Aorta (tissue), 5 donors: Measurements from ENCODE around the gene KRTAP9-4. TPM values are rescaled to one million over a fixed set of nuclear protein-coding genes. Genes with fewer than 3 reads are reported as not detected.

ENCODE experiments used
- ATAC-seq: fragments of 200-7000 bp; cut with Tn5 transposase; one replicate; pipeline ENCODE4 v1.9.1; 2022; ENCODE audit warnings: moderate library complexity; ENCODE audit not compliant: low FRiP score
- DNase-seq, 2 donors: peaks; one replicate each; pipeline ENCODE4 v3.0.0-alpha.2; 2020
- H3K27ac ChIP-seq, 2 donors: one replicate each; pipeline ENCODE4 v1.5.1; 2013; ENCODE audit warnings: low read length in 2 of 2, mild to moderate bottlenecking in 2 of 2, moderate library complexity in 2 of 2, control low read depth in 1 of 2, inconsistent platforms in 1 of 2, low read depth in 1 of 2
- H3K27me3 ChIP-seq, 2 donors: one replicate each; pipeline ENCODE4 v1.6.1; 2013; ENCODE audit warnings: control low read depth in 1 of 2, low read length in 1 of 2, mild to moderate bottlenecking in 1 of 2, moderate library complexity in 1 of 2; ENCODE audit not compliant: insufficient read depth in 2 of 2, control insufficient read depth in 1 of 2
- H3K36me3 ChIP-seq, 2 donors: one replicate each; pipeline ENCODE4 v1.6.1; 2013; ENCODE audit warnings: control low read depth in 1 of 2, low read length in 1 of 2, mild to moderate bottlenecking in 1 of 2; ENCODE audit not compliant: insufficient read depth in 2 of 2, control insufficient read depth in 1 of 2
- H3K4me1 ChIP-seq, 2 donors: one replicate each; pipeline ENCODE4 v1.6.1; 2013; ENCODE audit warnings: low read length in 2 of 2, control low read depth in 1 of 2, mild to moderate bottlenecking in 1 of 2, moderate library complexity in 1 of 2; ENCODE audit not compliant: insufficient read depth in 2 of 2, control insufficient read depth in 1 of 2
- H3K4me3 ChIP-seq, 2 donors: one replicate each; pipeline ENCODE4 v1.5.1; 2013; ENCODE audit warnings: low read length in 2 of 2, control low read depth in 1 of 2, mild to moderate bottlenecking in 1 of 2
- H3K9me3 ChIP-seq: one replicate; pipeline ENCODE4 v1.6.1; 2013; ENCODE audit warnings: mild to moderate bottlenecking, low read length; ENCODE audit not compliant: control insufficient read depth
- WGBS, 2 donors: extraction: QIAGEN DNeasy Blood & Tissue Kit; methylation state at CpG; one replicate each; pipeline ENCODE4 v1.1.7; 2013; 5-methylcytosine and 5-hydroxymethylcytosine counted together
- intact Hi-C, 2 donors: fragments of 100-400 bp; cut with DNase I; formaldehyde crosslinking; loops; one replicate each; pipeline versions ENCODE4 v1.14.2 to v1.15.0; 2022
- polyA plus RNA-seq, 2 donors: library from polyadenylated mRNA; stranded (reverse); fragments of 200-250 nt; gene quantifications; one replicate each; pipeline ENCODE4 v1.2.3, GENCODE V29; 2013
- total RNA-seq, 2 donors: library from RNA; stranded (reverse); fragmentation: NEBNext Ultra II Directional; extraction: Animal tissue kit (Norgen Biotek cat#: 25700); gene quantifications; one replicate each; pipeline ENCODE4 v1.2.1, GENCODE V29; 2021
- donor health status: healthy with polysubstance abuse.
- donor health status: Bipolar disorder and iron deficiency.
- donor health status: DM: no; HTN: no; CAD: no.
- donor health status: DM: no; HTN: no; CAD: no.
- donor health status: DM: yes; HTN: yes; CAD: no.

KRTAP9-4 gene
- total and polyA plus RNA-seq, 4 donors, result 0.75 TPM; not detected in 3

DNA sequence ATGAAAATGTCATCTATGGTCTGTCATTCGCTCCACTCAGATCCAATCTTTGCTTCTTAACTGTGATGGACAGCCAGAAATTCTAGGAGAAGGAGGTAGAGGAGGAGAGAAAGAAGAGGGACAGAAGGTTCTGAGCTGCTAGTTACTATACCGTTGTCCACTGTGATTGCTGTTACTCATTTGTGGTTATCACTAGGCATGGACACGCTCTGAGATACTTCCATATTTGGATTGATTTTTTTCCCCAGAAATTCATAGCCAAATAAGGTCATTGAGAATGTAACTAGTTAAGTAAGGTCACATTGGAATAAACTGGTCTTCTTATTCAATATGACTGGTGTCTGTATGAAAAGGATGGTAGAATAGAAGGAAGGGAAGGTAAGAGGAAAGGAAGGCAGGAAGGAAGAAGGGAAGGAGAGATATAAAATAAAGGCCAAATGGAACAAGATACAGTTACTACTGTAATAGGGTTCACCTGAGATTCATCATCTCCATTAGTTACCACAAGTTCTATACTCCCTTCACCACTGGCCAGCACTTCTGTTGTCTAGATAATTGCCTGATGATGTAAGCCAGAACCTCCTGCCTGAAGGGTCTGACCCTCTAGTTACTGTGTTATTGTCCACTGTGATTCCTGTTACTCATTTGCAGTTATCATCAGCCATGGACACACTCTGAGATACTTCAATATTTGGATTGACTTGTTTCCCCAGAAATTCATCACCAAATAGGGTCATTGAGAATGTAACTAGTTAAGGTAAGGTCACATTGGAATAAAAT, 28.9 kb downstream of the KRTAP9-4 start:
- intact Hi-C loops, result no loop called here
- ATAC-seq (no peak), DNase-seq (no peak)
- H3K9me3 ChIP-seq, result no peaks in the 10 kb centered on the region
- WGBS, 2 donors, result 78 to 79% methylated on average over 3 of the region's 3 CpGs
- H3K4me3 ChIP-seq, result no peak overlapping the region
- H3K4me1 ChIP-seq, result no peaks in the 10 kb centered on the region
- no peak overlapping the region for H3K27ac ChIP-seq
- no peaks in the 10 kb centered on the region for H3K27me3 ChIP-seq
- H3K36me3 ChIP-seq, result no peaks in the 10 kb centered on the region

GRCh38 chr17:41284043-41284442, 34.6 kb downstream of the KRTAP9-4 start:
- ATAC-seq (no peak), DNase-seq (no peak)
- intact Hi-C loops, result no loop called here
- H3K27ac ChIP-seq, result no peak overlapping the region
- no peak overlapping the region for H3K4me3 ChIP-seq
- H3K36me3 ChIP-seq, result no peaks in the 10 kb centered on the region
- no peaks in the 10 kb centered on the region for H3K27me3 ChIP-seq
- no peaks in the 10 kb centered on the region for H3K4me1 ChIP-seq
- H3K9me3 ChIP-seq, result no peaks in the 10 kb centered on the region
- 33 to 38% methylated on average over 3 of the region's 3 CpGs for WGBS, 2 donors

- ATAC-seq, result no peak
- DNase-seq, result no peak
- no peaks in the 10 kb centered on the region for H3K27me3 ChIP-seq
- no peaks in the 10 kb centered on the region for H3K9me3 ChIP-seq
- intact Hi-C loops, result no loop called here
- WGBS, 2 donors, result 38 to 40% methylated on average over 2 of the region's 2 CpGs
- H3K27ac ChIP-seq, result no peak overlapping the region
- no peak overlapping the region for H3K4me3 ChIP-seq
- no peaks in the 10 kb centered on the region for H3K36me3 ChIP-seq
- no peaks in the 10 kb centered on the region for H3K4me1 ChIP-seq
Measured at GRCh38 chr17:41284546-41284945, 35.1 kb downstream of the KRTAP9-4 start.

- no peak for DNase-seq
- no peak for ATAC-seq
- Histone ChIP-seq H3K9me3 (no peaks in the 10 kb centered on the region), H3K27me3 (no peaks in the 10 kb centered on the region), H3K27ac (no peak overlapping the region), H3K36me3 (no peaks in the 10 kb centered on the region), H3K4me1 (no peaks in the 10 kb centered on the region), H3K4me3 (no peak overlapping the region)
- 80 to 88% methylated on average over 3 of the region's 3 CpGs for WGBS, 2 donors
- intact Hi-C loops, result no loop called here
Measured at GRCh38 chr17:41287050-41287449, 37.6 kb downstream of the KRTAP9-4 start.

DNA sequence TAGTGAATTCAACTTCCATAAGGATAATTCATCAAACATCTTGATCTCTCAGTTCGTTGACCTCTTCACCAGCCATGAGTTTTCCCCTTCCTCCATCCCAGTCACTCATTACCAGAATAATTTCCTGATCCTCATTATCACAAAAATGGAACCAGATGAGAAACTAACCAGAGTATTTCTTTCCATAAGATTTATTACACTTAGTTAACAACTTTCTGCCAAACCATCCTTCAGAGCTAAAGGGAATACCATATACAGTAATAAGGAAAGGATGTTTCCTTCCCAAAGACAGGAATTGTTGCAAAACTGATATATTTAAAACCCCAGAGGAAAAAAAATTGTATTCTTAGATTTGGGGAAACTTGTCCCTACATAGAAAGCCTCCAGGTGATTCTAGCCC, 44.5 kb downstream of the KRTAP9-4 start:
- H3K9me3 ChIP-seq, result no peaks in the 10 kb centered on the region

DNA sequence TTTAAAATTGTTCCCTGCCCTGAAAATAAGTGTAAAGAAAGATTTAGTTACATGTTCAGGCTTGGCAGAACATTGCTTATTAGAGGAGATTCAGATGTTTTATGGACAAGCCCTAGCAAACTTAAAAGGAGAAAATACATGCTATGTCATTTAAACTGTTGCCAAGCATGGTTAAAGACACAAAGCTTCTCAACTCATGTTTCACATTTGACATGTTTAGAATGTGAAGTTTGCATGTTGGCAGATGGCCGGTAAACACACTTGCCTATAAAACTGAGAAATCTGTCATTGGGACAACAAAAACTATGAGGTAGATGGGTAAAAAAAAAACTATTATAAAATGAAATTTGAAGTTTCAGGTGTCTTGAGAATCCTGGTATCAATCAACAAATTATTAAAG, 47.4 kb downstream of the KRTAP9-4 start:
- ATAC-seq, result no peak
- Histone ChIP-seq H3K4me3 (no peak overlapping the region), H3K27ac (no peak overlapping the region), H3K9me3 (no peaks in the 10 kb centered on the region), H3K27me3 (no peaks in the 10 kb centered on the region), H3K4me1 (no peaks in the 10 kb centered on the region), H3K36me3 (no peaks in the 10 kb centered on the region)
- 65 to 76% methylated on average over 1 of the region's 1 CpG for WGBS, 2 donors
- intact Hi-C loops, result no loop called here
- DNase-seq, result no peak

More for the DNA sequence above, 44.5 kb downstream of the KRTAP9-4 start:
- DNase-seq (no peak), ATAC-seq (no peak)
- Histone ChIP-seq H3K36me3 (no peaks in the 10 kb centered on the region), H3K27me3 (no peaks in the 10 kb centered on the region), H3K27ac (no peak overlapping the region), H3K4me3 (no peak overlapping the region), H3K4me1 (no peaks in the 10 kb centered on the region)
- intact Hi-C loops, result no loop called here
- 58 to 64% methylated on average over 1 of the region's 1 CpG for WGBS, 2 donors

DNA sequence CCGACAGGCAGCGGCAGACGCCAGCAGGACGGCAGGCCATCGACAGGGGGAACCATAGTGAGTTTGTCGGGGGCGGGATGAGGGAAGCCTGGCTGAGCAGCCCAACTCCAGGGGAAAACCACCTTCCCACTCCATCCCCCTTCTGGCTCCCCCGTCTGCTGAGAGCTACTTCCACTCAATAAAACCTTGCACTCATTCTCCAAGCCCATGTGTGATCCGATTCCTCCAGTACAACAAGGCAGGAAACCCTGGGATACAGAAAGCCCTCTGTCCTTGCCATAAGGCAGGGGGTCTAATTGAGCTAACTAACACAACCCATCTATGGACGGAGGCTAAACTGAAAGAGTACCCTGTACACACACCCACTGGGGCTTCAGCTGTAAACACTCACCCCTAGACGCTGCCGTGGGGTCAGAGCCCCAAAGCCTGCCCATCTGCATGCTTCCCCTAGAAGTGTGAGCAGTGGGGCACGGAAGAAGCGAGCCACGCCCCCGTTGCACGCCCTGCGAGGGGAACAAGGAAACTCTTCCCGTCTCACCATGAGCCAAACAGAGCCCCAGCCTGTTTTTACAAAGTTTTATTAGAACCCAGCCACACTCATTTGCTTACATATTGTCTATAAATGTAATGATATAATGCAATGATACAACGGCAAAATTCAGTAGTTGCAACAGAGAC, 49.1 kb downstream of the KRTAP9-4 start:
- Histone ChIP-seq H3K27me3 (no peaks in the 10 kb centered on the region), H3K27ac (no peak overlapping the region), H3K4me3 (no peak overlapping the region), H3K36me3 (no peaks in the 10 kb centered on the region), H3K4me1 (no peaks in the 10 kb centered on the region), H3K9me3 (no peaks in the 10 kb centered on the region)
- ATAC-seq (no peak), DNase-seq (no peak)
- intact Hi-C loops, result no loop called here
- 83 to 88% methylated on average over 20 of the region's 20 CpGs for WGBS, 2 donors
